HG02642 (cell line): ENCODE results near the gene LRRC39.
A peak's percentile ranks its signal among the peaks of the same experiment; 100 is the strongest.

Experiments used
- ATAC-seq: cut with Tn5 transposase; IDR thresholded peaks from one replicate; pipeline ENCODE4 v1.9.1; 2021; ENCODE audit warnings: mild to moderate bottlenecking; ENCODE audit not compliant: unreplicated experiment, poor library complexity

Gene LRRC39

GRCh38 chr1:100152271-100152670 lies 25.8 kb downstream of the LRRC39 start:
- ATAC-seq: peak; percentile 77

- ATAC-seq: no peak
Measured at GRCh38 chr1:100151679-100152078, 26.4 kb downstream of the LRRC39 start.

GRCh38 chr1:100147875-100148274 lies 30.2 kb downstream of the LRRC39 start:
- ATAC-seq: no peak

- no peak for ATAC-seq
Measured at GRCh38 chr1:100146958-100147357, 31.1 kb downstream of the LRRC39 start.

GRCh38 chr1:100145116-100145515 lies 32.9 kb downstream of the LRRC39 start:
- ATAC-seq: no peak

GRCh38 chr1:100142343-100142742 lies 35.7 kb downstream of the LRRC39 start:
- no peak for ATAC-seq

- ATAC-seq: no peak
Measured at GRCh38 chr1:100141192-100141591, 36.9 kb downstream of the LRRC39 start.

- no peak for ATAC-seq
Measured at GRCh38 chr1:100137602-100138001, 40.5 kb downstream of the LRRC39 start.

GRCh38 chr1:100134872-100135271 lies 43.2 kb downstream of the LRRC39 start:
- ATAC-seq: no peak

GRCh38 chr1:100132566-100133477 lies 45.2 kb downstream of the LRRC39 start, which contains the start of the genes SASS6 and TRMT13:
Gene SASS6, minus strand, starts transcription at chr1:100132930. Its CDS starts 116 bp downstream, at chr1:100132814.
Gene TRMT13, plus strand, starts transcription at chr1:100133163. Its CDS starts 6 bp downstream, at chr1:100133169.
- ATAC-seq: peak; percentile 91

- ATAC-seq: no peak
Measured at GRCh38 chr1:100131623-100132022, 46.4 kb downstream of the LRRC39 start.

GRCh38 chr1:100130552-100131077 lies 47.4 kb downstream of the LRRC39 start:
- ATAC-seq: no peak

- no peak for ATAC-seq
Measured at GRCh38 chr1:100127226-100127625, 50.8 kb downstream of the LRRC39 start.

GRCh38 chr1:100122177-100122576 lies 55.9 kb downstream of the LRRC39 start:
- ATAC-seq: no peak

GRCh38 chr1:100115524-100115923 lies 62.5 kb downstream of the LRRC39 start:
- no peak for ATAC-seq

- no peak for ATAC-seq
Measured at GRCh38 chr1:100109554-100110066, 68.4 kb downstream of the LRRC39 start.

- no peak for ATAC-seq
Measured at GRCh38 chr1:100107696-100108095, 70.4 kb downstream of the LRRC39 start.

GRCh38 chr1:100101564-100101963 lies 76.5 kb downstream of the LRRC39 start:
- no peak for ATAC-seq

GRCh38 chr1:100100202-100100601 lies 77.9 kb downstream of the LRRC39 start:
- ATAC-seq: no peak
